Measurements from ENCODE around the gene EPS15.
"Not testable (repeated sequence)": the region's sequence is repeated elsewhere in the genome, so short reads cannot be mapped to it uniquely, and the experiment has no call there.

DNA sequence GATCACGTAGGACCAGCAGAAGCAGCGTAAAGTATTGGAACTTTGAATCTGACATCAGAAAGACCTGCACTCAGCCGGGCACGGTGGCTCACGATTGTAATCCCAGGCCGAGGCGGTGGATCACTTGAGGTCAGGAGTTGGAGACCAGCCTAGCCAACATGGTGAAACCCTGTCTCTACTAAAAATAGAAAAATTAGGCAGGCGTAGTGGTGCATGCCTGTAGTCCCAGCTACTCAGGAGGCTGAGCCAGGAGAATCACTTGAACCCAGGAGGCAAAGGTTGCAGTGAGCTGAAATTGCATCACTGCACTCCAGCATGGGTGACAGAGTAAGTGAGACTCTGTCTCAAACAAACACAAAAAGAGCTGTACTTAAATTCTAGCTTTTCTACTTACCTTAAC, 41.8 kb upstream of the EPS15 start:
- TF ChIP-seq, protein P1, sequence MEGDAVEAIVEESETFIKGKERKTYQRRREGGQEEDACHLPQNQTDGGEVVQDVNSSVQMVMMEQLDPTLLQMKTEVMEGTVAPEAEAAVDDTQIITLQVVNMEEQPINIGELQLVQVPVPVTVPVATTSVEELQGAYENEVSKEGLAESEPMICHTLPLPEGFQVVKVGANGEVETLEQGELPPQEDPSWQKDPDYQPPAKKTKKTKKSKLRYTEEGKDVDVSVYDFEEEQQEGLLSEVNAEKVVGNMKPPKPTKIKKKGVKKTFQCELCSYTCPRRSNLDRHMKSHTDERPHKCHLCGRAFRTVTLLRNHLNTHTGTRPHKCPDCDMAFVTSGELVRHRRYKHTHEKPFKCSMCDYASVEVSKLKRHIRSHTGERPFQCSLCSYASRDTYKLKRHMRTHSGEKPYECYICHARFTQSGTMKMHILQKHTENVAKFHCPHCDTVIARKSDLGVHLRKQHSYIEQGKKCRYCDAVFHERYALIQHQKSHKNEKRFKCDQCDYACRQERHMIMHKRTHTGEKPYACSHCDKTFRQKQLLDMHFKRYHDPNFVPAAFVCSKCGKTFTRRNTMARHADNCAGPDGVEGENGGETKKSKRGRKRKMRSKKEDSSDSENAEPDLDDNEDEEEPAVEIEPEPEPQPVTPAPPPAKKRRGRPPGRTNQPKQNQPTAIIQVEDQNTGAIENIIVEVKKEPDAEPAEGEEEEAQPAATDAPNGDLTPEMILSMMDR (conservative IDR thresholded peaks at IDR 0.05; ENCODE audit: low read depth, low read length): not testable (repeated sequence)
- TF ChIP-seq EZH2 (IDR thresholded peaks at IDR 0.05; ENCODE audit: low read length, unreplicated experiment): not testable (repeated sequence)
